GM19240 (cell line): ENCODE results near the gene TRPM5.
"Not testable (repeated sequence)": the region's sequence is repeated elsewhere in the genome, so short reads cannot be mapped to it uniquely, and the experiment has no call there.

Source experiments
- DNase-seq: peaks from one replicate; pipeline ENCODE4 v3.0.0; 2011; ENCODE audit warnings: low spot score; ENCODE audit not compliant: insufficient read length

The TRPM5 gene, protein sequence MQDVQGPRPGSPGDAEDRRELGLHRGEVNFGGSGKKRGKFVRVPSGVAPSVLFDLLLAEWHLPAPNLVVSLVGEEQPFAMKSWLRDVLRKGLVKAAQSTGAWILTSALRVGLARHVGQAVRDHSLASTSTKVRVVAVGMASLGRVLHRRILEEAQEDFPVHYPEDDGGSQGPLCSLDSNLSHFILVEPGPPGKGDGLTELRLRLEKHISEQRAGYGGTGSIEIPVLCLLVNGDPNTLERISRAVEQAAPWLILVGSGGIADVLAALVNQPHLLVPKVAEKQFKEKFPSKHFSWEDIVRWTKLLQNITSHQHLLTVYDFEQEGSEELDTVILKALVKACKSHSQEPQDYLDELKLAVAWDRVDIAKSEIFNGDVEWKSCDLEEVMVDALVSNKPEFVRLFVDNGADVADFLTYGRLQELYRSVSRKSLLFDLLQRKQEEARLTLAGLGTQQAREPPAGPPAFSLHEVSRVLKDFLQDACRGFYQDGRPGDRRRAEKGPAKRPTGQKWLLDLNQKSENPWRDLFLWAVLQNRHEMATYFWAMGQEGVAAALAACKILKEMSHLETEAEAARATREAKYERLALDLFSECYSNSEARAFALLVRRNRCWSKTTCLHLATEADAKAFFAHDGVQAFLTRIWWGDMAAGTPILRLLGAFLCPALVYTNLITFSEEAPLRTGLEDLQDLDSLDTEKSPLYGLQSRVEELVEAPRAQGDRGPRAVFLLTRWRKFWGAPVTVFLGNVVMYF (N-terminal part only)

DNA sequence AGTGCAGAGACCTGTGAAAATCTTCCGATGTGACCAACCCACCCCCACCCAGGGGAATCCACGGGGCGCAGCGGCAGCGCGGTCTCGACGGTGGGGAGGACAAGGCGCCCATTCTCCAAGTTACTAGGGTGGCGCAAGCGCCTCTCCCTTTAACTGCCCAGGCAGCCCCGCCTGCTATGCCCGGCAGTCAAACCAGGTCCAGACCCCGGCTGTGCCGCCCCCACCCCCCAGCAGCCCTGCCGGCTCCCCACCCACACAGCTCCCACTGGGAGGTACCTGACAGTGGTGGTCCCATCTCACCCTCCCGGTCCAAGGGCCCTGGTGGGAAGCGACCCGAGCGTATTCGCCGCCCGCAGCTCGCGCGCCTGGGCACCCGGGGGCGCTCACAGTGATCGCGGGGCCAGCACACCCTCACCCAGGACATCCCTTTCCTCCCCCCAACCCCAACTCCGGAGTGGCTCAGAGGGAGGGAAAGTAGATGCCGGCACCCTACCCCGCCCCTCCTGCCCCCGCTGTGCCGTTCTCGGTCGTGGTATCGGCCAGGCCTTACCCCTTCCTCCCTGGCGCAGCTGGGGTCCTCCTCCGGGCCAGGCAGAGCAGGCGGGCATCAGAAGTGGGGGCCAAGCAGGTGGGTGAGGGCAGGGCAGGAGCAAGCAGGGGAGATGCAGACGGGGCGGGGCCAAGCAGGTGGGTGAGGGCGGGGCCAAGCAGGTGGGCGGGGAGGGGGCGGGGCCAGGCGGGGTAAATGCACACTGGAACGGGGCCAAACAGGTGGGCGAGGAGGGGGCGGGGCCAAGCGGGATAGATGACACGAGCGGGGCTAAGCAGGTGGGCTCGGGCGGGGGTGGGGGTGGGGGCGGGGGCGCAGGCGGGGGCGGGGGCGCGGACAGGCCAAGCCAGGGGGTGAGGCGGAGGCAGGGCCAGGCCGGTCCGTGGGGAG is at the start of gene TRPM5:
TSS of gene TRPM5 (minus strand) at position 634 of the 940 bp plus-strand sequence. CDS start 21,478 bp downstream, outside the sequence.
- no peak for DNase-seq

DNA sequence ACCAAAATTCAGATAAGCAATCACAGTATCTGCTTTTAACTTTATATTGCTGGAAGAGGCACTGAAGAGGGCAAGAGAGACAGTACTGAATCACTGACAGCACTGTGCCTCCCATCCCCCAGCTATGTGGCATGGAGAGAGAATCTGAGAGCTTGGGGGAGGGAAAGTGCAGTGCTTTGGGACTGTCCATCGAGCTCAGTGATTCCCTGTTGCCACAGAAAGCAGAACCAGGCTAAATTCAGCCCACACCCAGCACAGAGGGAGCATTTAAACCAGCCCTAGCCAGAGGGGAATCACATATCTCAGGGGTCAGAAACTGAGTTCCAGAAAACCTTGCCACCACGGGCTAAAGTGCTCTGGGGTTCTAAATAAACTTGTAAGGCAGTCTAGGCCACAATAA is 44.8 kb upstream of the TRPM5 start:
- DNase-seq: no peak

GRCh38 chr11:2488004-2488403 is 43.7 kb upstream of the TRPM5 start:
- no peak for DNase-seq

GRCh38 chr11:2484576-2485125 is 40.3 kb upstream of the TRPM5 start:
- no peak for DNase-seq

DNA sequence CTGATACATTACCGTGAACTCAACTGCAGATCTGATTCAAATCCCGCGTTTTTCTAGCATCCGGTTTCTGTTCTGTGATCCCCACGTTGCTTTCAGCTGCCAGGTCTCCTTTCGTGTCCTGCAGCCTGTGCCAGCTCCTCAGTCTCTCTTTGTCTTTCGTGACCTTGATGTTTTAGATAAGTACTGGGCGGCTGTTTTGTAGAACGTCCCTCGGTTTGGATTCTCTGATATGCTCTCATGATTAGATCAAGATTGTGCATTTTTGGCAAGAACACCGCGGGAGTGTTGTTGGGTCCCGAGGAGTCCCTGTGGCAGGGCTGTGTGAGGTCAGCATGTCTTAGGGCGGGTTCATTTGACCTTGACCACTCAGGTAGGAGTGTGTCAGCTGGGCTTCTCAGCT is 39.1 kb upstream of the TRPM5 start:
- no peak for DNase-seq

DNA sequence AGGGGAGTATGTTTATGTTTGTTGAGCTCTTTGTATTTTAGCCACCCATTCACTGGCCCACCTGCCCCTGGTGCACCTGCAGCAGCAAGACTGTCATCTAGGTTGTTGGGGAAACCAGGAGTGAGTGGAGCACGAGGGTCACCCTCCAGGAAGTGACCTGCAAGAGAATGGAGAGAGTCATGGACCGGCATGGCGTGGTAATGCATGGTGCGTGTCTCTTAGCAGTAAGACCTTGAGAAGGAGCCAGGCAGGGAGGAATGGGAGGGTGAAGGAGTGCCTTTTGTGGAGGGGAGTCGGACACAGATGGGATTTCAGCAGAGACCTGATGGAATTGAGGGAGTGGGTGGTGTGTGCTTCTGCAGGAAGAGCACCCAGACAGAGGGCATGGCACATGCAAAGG is 38.4 kb upstream of the TRPM5 start:
- DNase-seq: no peak

GRCh38 chr11:2482204-2482603 is 37.9 kb upstream of the TRPM5 start:
- DNase-seq: no peak

DNA sequence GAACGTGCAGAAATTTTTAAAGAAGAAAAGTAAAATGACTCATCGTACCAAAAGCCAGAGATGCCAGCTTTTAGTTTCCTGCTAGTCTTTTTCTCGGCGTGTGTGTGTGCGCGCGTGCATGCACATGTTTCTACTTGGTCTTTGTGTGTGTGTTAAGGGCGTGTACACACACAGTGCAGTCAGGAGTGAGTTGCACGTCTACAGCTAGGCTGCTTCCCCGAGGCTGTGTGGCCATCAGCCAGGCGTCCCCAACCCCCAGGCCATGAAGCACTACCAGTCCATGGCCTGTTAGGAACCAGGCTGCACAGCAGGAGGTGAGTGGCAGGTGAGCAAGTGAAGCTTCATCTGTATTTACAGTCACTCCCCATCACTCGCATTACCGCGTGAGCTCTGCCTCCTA is 36.9 kb upstream of the TRPM5 start:
- DNase-seq: no peak

DNA sequence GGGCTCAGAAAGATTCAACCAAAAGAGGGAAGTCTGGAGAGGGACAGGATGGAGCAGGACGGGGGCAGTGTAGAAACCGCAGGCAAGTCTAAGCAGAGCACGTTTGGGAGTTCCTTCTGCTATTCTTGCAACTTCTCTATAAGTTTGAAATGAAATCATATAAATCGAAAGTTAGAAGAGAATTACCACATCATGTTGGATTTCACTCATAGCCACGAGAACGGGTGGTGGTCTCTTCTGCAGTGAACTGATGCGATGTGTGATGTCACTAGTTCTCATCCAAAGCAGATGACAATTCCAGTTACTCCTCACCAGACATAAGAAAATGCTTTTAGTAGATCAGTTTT is 36.5 kb upstream of the TRPM5 start:
- DNase-seq: no peak

DNA sequence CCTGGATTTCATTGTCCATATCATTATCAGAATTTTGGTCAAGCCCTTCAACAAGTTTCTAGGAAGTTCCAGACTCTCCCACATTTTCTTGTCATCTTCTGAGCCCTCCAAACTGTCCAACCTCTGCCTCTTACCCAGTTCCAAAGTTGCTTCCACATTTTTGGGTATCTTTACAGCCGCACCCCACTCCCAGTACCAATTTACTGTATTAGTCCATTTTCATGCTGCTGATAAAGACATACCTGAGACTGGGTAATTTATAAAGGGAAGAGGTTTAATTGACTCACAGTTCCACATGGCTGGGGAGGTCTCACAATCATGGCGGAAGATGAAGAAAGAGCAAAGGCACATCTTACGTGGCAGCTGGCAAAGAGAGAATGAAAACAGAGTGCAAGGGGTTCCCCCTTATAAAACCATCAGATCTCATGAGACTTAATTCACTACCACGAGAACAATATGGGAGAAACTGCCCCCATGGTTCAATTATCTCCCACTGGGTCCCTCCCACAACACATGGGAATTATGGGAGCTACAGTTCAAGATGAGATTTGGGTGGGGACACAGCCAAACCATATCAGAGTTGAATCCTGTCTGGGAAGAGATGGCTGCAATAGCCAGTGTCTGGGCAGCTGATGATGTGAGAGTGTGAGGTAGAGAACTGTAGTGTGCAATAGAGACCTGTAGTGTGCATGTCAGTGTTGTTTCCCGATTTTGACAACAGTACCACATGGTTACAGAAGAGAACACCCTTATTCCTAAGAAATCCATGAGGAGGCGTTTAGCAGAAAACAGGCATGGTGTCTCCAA is 36.0 kb upstream of the TRPM5 start:
- not testable (repeated sequence) for DNase-seq

- no peak for DNase-seq
These were observed 33.6 kb upstream of the TRPM5 start for GRCh38 chr11:2477936-2478335.

DNA sequence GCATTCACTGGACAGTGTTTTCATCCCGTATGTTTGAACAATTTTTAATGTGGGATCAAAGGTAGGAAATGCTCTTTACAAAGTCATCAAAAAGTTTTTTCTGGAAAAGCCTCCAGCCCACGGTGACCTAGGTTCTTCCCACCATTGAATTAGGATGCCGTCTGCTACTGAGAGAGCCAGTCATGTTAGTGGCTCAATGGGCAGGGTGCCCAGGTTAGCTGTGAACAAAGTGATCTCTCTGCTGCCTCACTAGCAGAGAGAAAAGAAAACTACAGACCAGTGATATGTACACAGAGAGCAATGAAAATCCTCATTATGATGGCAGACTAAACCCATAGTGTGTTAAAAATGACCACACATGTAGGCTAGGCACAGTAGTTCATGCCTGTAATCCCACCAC is 32.9 kb upstream of the TRPM5 start:
- no peak for DNase-seq

DNA sequence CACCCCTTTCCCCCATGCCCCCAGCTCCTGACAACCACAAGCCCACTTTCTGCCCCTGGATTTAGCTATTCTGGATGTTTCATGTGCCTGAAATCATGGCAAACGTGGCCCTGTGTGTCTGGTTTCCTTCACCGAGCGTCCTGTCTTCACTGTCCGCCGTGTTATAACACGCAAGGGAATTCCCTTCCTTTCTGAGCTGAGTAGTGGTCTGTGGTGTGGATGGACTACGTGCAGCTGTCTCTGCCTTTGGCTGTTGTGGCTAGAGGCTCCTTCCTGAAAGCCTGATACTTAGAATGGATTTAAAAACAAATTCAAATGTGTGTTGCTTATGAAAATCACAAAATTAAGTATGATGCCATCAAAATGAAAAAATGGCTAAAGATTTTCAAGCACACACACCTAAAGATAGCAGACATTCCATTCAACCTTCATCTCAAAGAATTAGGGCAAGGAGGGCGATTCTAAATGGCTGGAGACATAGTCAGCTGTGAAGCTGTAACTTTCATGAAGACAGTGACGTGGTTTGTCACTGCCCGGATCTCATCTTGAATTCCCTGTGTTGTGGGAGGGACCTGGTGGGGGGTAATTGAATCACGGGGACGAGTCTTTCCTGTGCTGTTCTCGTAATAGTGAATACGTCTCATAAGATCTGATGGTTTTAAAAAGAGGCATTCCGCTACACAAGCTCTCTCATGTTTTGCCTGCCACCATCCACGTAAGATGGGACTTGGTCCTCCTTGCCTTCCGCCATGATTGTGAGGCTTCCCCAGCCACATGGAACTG is 31.0 kb upstream of the TRPM5 start:
- DNase-seq: no peak

- no peak for DNase-seq
These were observed 30.0 kb upstream of the TRPM5 start for GRCh38 chr11:2474059-2474901.

- no peak for DNase-seq
These were observed 29.2 kb upstream of the TRPM5 start for GRCh38 chr11:2473361-2474058.

DNA sequence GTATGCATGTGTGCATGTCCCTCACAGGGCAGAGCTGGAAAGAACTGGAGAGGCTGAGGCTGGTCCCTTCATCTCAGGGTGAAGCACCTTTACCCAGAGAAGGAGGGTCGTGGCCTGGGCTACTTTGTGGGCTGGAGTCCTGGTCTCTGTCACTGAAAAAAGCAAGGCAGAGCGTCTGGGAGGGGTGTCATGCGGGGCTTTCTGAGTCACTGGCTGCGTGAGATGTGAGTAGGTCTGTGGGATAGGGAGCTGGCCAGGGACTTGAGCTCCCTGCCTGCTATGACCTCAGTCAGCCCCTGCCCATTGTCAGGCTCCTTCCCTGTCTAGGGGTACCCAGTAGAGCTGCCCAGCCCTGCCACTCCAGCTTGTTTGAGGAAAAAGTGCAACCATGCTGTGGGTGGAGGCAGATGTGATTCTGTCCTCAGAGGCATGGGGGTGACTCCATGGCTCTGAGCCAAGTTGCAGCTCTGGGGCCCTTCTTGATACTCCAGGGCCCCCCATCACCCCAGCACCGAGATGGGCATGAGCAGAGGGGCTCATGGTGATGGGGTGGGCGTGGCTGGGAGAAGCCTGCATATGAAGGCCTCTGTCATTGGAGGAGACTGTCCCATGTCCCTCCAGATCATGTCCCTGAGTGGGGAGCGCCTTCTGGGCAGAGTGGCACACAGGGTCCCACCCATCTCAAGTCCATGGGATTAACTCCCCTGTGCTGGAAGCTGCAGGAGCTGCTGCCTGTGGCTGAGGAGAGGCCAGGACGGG is 28.3 kb upstream of the TRPM5 start:
- DNase-seq: no peak

- no peak for DNase-seq
These were observed 27.4 kb upstream of the TRPM5 start for GRCh38 chr11:2471804-2472096.
